ENCODE measurements around the gene B4GALT2.

B4GALT2 gene

DNA sequence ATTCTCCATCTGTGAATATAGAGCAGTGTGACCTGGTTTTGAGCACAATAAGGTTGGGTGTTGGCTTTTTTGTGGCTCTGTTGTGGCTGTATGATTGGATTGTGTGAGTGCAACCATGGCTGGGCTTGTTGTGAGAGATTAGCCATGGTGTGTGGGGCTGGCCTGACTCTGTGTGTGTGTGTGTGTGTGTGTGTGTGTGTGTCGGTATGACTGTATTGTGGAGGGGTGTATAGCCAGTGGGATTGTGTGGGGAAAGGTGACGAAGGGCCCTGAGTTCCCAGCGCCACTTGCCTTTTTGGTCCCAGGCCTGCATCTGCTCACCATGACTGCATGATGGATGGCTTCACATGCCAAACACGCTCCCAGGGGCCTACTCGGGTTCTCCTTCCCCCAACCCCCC lies 58.1 kb downstream of the B4GALT2 start:
- Histone ChIP-seq H3K14ac (ENCODE audit: low read length) (no peak overlapping the region), H2BK15ac (ENCODE audit: low read length) (no peak overlapping the region), H4K8ac (ENCODE audit: low read depth, low read length) (no peak overlapping the region), H3K36me3 (replicated peaks in 1 of 2; ENCODE audit: control insufficient read depth in 2 of 2, insufficient read depth in 2 of 2, low read length in 2 of 2) (no peaks in the 10 kb centered on the region), H3K4ac (ENCODE audit: low read length) (no peak overlapping the region), H3K9ac (ENCODE audit: low read depth, low read length, poor library complexity) (no peak overlapping the region), H3K27me3 (ENCODE audit: control insufficient read depth in 3 of 3, insufficient read depth in 3 of 3, low read depth in 1 of 3, low read length in 3 of 3) (peaks cover 0 to 13% (median 0%) of the 10 kb centered on the region in 3 experiments), H3K9me3 (replicated peaks in 1 of 2; ENCODE audit: control insufficient read depth in 2 of 2, insufficient read depth in 1 of 2, low read depth in 1 of 2, low read length in 2 of 2) (peaks cover 0 to 1% of the 10 kb centered on the region in 2 donors), H2BK12ac (ENCODE audit: low read length) (no peak overlapping the region), H3K4me2 (ENCODE audit: insufficient read depth, low read length, poor library complexity, severe bottlenecking) (no peak overlapping the region), H3K79me1 (ENCODE audit: low read depth, low read length) (peaks cover 2% of the 10 kb centered on the region), H3K23ac (ENCODE audit: low read depth, low read length, poor library complexity) (peak overlapping the region; percentile 46), H2AFZ (ENCODE audit: low read length) (no peak overlapping the region), H3K4me3 (ENCODE audit: low read length in 2 of 2) (no peak overlapping the region), H2BK5ac (ENCODE audit: low read length) (no peak overlapping the region), H3K4me1 (ENCODE audit: control insufficient read depth in 2 of 2, insufficient read depth in 1 of 2, low read depth in 1 of 2, low read length in 2 of 2) (peaks cover 5 to 8% of the 10 kb centered on the region in 2 donors), H2AK5ac (ENCODE audit: low read depth, low read length) (no peak overlapping the region), H3K18ac (ENCODE audit: low read length) (no peak overlapping the region), H3K27ac (replicated peaks; ENCODE audit: low read length) (no peak overlapping the region), H2BK120ac (ENCODE audit: low read depth, low read length) (no peak overlapping the region), H4K91ac (ENCODE audit: low read depth, low read length, poor library complexity) (no peak overlapping the region)
- no CpG with 5 or more reads among the region's 5 CpGs for WGBS, 2 donors (ENCODE audit: extremely low coverage in 2 of 2, insufficient read length in 2 of 2, insufficient replicate concordance in 1 of 2)
- DNase-seq (ENCODE audit: low spot score), result no peak

DNA sequence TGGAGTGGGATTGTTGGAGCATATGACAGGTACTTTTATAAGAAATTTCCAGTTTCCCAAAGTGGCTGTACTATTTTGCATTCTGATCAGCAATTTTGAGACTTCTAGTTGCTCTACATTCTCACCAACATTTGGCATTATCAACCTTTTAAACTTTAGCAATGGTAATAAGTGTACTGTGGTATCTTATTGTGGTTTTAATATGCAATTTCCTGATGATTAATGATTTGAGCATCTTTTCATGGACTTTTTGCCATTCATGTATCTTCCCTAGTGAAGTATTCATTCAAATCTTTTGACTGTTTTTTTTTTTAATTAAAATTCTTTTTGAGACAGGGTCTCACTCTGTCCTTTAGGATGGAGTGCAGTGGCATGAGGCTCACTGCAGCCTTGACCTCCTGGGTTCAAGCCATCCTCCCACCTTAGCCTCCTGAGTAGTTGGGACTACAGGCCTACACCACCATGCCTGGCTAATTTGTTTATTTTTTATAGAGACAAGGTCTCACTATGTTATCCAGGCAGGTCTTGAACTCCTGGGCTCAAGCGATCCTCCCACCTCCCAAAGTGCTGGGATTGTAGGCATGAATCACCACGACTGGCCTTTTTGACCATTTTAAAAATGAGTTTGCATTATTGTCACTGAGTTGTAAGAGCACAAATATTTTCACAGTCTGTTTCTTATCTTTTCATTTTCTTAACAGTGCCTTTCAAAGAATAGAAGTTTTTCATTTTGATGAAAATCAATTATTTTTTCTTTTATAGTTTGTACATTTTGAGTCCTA lies 60.1 kb downstream of the B4GALT2 start:
- Histone ChIP-seq H3K4ac (ENCODE audit: low read length) (no peak overlapping the region), H3K9me3 (replicated peaks in 1 of 2; ENCODE audit: control insufficient read depth in 2 of 2, insufficient read depth in 1 of 2, low read depth in 1 of 2, low read length in 2 of 2) (peaks cover 0 to 1% of the 10 kb centered on the region in 2 donors), H2BK12ac (ENCODE audit: low read length) (no peak overlapping the region), H2AFZ (ENCODE audit: low read length) (no peak overlapping the region), H3K4me1 (ENCODE audit: control insufficient read depth in 2 of 2, insufficient read depth in 1 of 2, low read depth in 1 of 2, low read length in 2 of 2) (peaks cover 1 to 5% of the 10 kb centered on the region in 2 donors), H2BK5ac (ENCODE audit: low read length) (no peak overlapping the region), H3K27ac (replicated peaks; ENCODE audit: low read length) (no peak overlapping the region), H3K36me3 (replicated peaks in 1 of 2; ENCODE audit: control insufficient read depth in 2 of 2, insufficient read depth in 2 of 2, low read length in 2 of 2) (no peaks in the 10 kb centered on the region), H3K14ac (ENCODE audit: low read length) (no peak overlapping the region), H3K27me3 (ENCODE audit: control insufficient read depth in 3 of 3, insufficient read depth in 3 of 3, low read depth in 1 of 3, low read length in 3 of 3) (peaks cover 0 to 6% (median 0%) of the 10 kb centered on the region in 3 experiments), H3K18ac (ENCODE audit: low read length) (no peak overlapping the region), H4K91ac (ENCODE audit: low read depth, low read length, poor library complexity) (no peak overlapping the region), H2BK15ac (ENCODE audit: low read length) (no peak overlapping the region), H3K9ac (ENCODE audit: low read depth, low read length, poor library complexity) (no peak overlapping the region), H2AK5ac (ENCODE audit: low read depth, low read length) (no peak overlapping the region), H2BK120ac (ENCODE audit: low read depth, low read length) (no peak overlapping the region), H3K4me2 (ENCODE audit: insufficient read depth, low read length, poor library complexity, severe bottlenecking) (no peak overlapping the region), H3K79me1 (ENCODE audit: low read depth, low read length) (peaks cover 2% of the 10 kb centered on the region), H3K4me3 (ENCODE audit: low read length in 2 of 2) (no peak overlapping the region), H3K23ac (ENCODE audit: low read depth, low read length, poor library complexity) (no peak overlapping the region), H4K8ac (ENCODE audit: low read depth, low read length) (no peak overlapping the region)
- DNase-seq (ENCODE audit: low spot score), result no peak
- WGBS, 2 donors (ENCODE audit: extremely low coverage in 2 of 2, insufficient read length in 2 of 2, insufficient replicate concordance in 1 of 2), result no CpG with 5 or more reads among the region's 2 CpGs

DNA sequence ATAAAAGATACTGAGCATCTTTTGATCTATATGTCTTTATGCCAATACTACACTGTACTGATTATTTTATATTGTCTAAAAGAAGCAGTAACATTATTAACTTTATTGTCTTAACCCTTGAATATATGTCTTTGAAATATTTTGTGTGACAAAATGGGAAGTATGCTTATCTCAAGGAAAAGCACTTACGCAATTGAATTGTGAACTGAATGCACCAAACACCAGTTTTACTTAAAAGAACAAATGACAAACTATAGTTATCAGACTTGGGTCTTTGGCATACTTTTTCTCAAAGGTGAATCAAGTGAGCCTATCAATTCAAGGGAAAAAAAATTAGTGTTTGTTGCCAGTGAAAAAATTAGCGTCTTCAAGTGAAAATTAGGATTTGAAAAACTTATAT lies 61.4 kb downstream of the B4GALT2 start:
- no peak overlapping the region for H2AFZ ChIP-seq (ENCODE audit: low read length)
- H4K91ac ChIP-seq (ENCODE audit: low read depth, low read length, poor library complexity), result no peak overlapping the region
- no peak overlapping the region for H2BK5ac ChIP-seq (ENCODE audit: low read length)
- H3K4ac ChIP-seq (ENCODE audit: low read length), result no peak overlapping the region
- no peak overlapping the region for H2AK5ac ChIP-seq (ENCODE audit: low read depth, low read length)
- H3K79me1 ChIP-seq (ENCODE audit: low read depth, low read length), result peaks cover 2% of the 10 kb centered on the region
- H3K36me3 ChIP-seq (replicated peaks in 1 of 2; ENCODE audit: control insufficient read depth in 2 of 2, insufficient read depth in 2 of 2, low read length in 2 of 2), result no peaks in the 10 kb centered on the region
- no peak overlapping the region for H3K23ac ChIP-seq (ENCODE audit: low read depth, low read length, poor library complexity)
- H4K8ac ChIP-seq (ENCODE audit: low read depth, low read length), result no peak overlapping the region
- no peak overlapping the region for H3K4me2 ChIP-seq (ENCODE audit: insufficient read depth, low read length, poor library complexity, severe bottlenecking)
- H3K4me3 ChIP-seq (ENCODE audit: low read length in 2 of 2), result no peak overlapping the region
- H3K27me3 ChIP-seq (ENCODE audit: control insufficient read depth in 3 of 3, insufficient read depth in 3 of 3, low read depth in 1 of 3, low read length in 3 of 3), result peaks cover 0 to 14% (median 0%) of the 10 kb centered on the region in 3 experiments
- H3K14ac ChIP-seq (ENCODE audit: low read length), result no peak overlapping the region
- H3K9ac ChIP-seq (ENCODE audit: low read depth, low read length, poor library complexity), result no peak overlapping the region
- H3K27ac ChIP-seq (replicated peaks; ENCODE audit: low read length), result no peak overlapping the region
- DNase-seq (ENCODE audit: low spot score), result no peak
- no peak overlapping the region for H2BK12ac ChIP-seq (ENCODE audit: low read length)
- H3K18ac ChIP-seq (ENCODE audit: low read length), result no peak overlapping the region
- H3K9me3 ChIP-seq (replicated peaks in 1 of 2; ENCODE audit: control insufficient read depth in 2 of 2, insufficient read depth in 1 of 2, low read depth in 1 of 2, low read length in 2 of 2), result peaks cover 0 to 1% of the 10 kb centered on the region in 2 donors
- H3K4me1 ChIP-seq (ENCODE audit: control insufficient read depth in 2 of 2, insufficient read depth in 1 of 2, low read depth in 1 of 2, low read length in 2 of 2), result peaks cover 1 to 5% of the 10 kb centered on the region in 2 donors
- H2BK120ac ChIP-seq (ENCODE audit: low read depth, low read length), result no peak overlapping the region
- H2BK15ac ChIP-seq (ENCODE audit: low read length), result no peak overlapping the region
- WGBS, 2 donors (ENCODE audit: extremely low coverage in 2 of 2, insufficient read length in 2 of 2, insufficient replicate concordance in 1 of 2), result no CpG with 5 or more reads among the region's 2 CpGs
